Measurements from ENCODE around the gene TESK2.
"Not testable (repeated sequence)": the region's sequence is repeated elsewhere in the genome, so short reads cannot be mapped to it uniquely, and the experiment has no call there.

TESK2 gene

GRCh38 chr1:45409276-45409675 is 81.7 kb downstream of the TESK2 start:
- no peak for DNase-seq

GRCh38 chr1:45407629-45408287 is 83.2 kb downstream of the TESK2 start:
- no peak for DNase-seq

GRCh38 chr1:45405636-45406035 is 85.3 kb downstream of the TESK2 start:
- DNase-seq, result no peak

- DNase-seq, result no peak
Measured at GRCh38 chr1:45403718-45404117, 87.2 kb downstream of the TESK2 start.

GRCh38 chr1:45403298-45403697 is 87.7 kb downstream of the TESK2 start:
- DNase-seq, result no peak

- no peak for DNase-seq
Measured at GRCh38 chr1:45401524-45401923, 89.4 kb downstream of the TESK2 start.

- DNase-seq, result no peak
Measured at GRCh38 chr1:45400049-45400448, 90.9 kb downstream of the TESK2 start.

- DNase-seq, result no peak
Measured at GRCh38 chr1:45397285-45397684, 93.7 kb downstream of the TESK2 start.

GRCh38 chr1:45395582-45395981 is 95.4 kb downstream of the TESK2 start:
- no peak for DNase-seq

GRCh38 chr1:45395051-45395450 is 95.9 kb downstream of the TESK2 start:
- DNase-seq, result no peak

GRCh38 chr1:45394342-45394741 is 96.6 kb downstream of the TESK2 start:
- no peak for DNase-seq

- no peak for DNase-seq
Measured at GRCh38 chr1:45393718-45394302, 97.2 kb downstream of the TESK2 start.

GRCh38 chr1:45386219-45386618 is 104.7 kb downstream of the TESK2 start:
- DNase-seq, result no peak

- DNase-seq, result peak; percentile 79
Measured at GRCh38 chr1:45385302-45385701, 105.7 kb downstream of the TESK2 start.

GRCh38 chr1:45384213-45384612 is 106.8 kb downstream of the TESK2 start:
- DNase-seq, result not testable (repeated sequence)

GRCh38 chr1:45383191-45383590 is 107.8 kb downstream of the TESK2 start:
- DNase-seq, result no peak

- no peak for DNase-seq
Measured at GRCh38 chr1:45381243-45381642, 109.7 kb downstream of the TESK2 start.

GRCh38 chr1:45380730-45381129 is 110.2 kb downstream of the TESK2 start:
- no peak for DNase-seq

GRCh38 chr1:45380125-45380524 is 110.8 kb downstream of the TESK2 start:
- DNase-seq, result no peak

GRCh38 chr1:45379524-45379923 is 111.4 kb downstream of the TESK2 start:
- DNase-seq, result no peak

- no peak for DNase-seq
Measured at GRCh38 chr1:45378184-45378583, 112.8 kb downstream of the TESK2 start.

- DNase-seq, result no peak
Measured at GRCh38 chr1:45375104-45376090, 115.6 kb downstream of the TESK2 start.

- no peak for DNase-seq
Measured at GRCh38 chr1:45373573-45373972, 117.4 kb downstream of the TESK2 start.

- no peak for DNase-seq
Measured at GRCh38 chr1:45370575-45370974, 120.4 kb downstream of the TESK2 start.

Data from NCI-H1092 treated with DMSO at 0.1 percent for 48 hours (cell line).